ENCODE data around the gene PODXL2.
A peak's percentile ranks its signal among the peaks of the same experiment; 100 is the strongest.
"Not testable (repeated sequence)": the region's sequence is repeated elsewhere in the genome, so short reads cannot be mapped to it uniquely, and the experiment has no call there.

PODXL2 gene

GRCh38 chr3:127680146-127680661 is 51.2 kb downstream of the PODXL2 start:
- Mint-ChIP-seq H3K4me3 (no peak overlapping the region), H3K27ac (no peak overlapping the region), H3K9me3 (no peaks in the 10 kb centered on the region), H3K27me3 (no peaks in the 10 kb centered on the region), H3K4me1 (peaks cover 25% of the 10 kb centered on the region)
- ATAC-seq (peak; percentile 16), DNase-seq (no peak)

- Mint-ChIP-seq H3K4me1 (peaks cover 23% of the 10 kb centered on the region), H3K4me3 (no peak overlapping the region), H3K27me3 (no peaks in the 10 kb centered on the region), H3K9me3 (no peaks in the 10 kb centered on the region), H3K27ac (no peak overlapping the region)
- no peak for DNase-seq
- ATAC-seq: no peak
Measured at GRCh38 chr3:127680798-127681221, 51.8 kb downstream of the PODXL2 start.

GRCh38 chr3:127682175-127682554 is 53.2 kb downstream of the PODXL2 start:
- H3K9me3 Mint-ChIP-seq, H3K4me3 Mint-ChIP-seq, H3K27ac Mint-ChIP-seq, DNase-seq, H3K27me3 Mint-ChIP-seq, ATAC-seq: not testable (repeated sequence)
- H3K4me1 Mint-ChIP-seq: peaks cover 17% of the 10 kb centered on the region

GRCh38 chr3:127682561-127682960 is 53.6 kb downstream of the PODXL2 start:
- Mint-ChIP-seq H3K9me3 (no peaks in the 10 kb centered on the region), H3K27me3 (no peaks in the 10 kb centered on the region), H3K27ac (no peak overlapping the region), H3K4me1 (peaks cover 15% of the 10 kb centered on the region), H3K4me3 (no peak overlapping the region)
- ATAC-seq (no peak), DNase-seq (no peak)

- H3K9me3 Mint-ChIP-seq: no peaks in the 10 kb centered on the region
Measured at GRCh38 chr3:127684871-127685707, 56.1 kb downstream of the PODXL2 start.

GRCh38 chr3:127685708-127686511 is 56.9 kb downstream of the PODXL2 start:
- Mint-ChIP-seq H3K9me3 (no peaks in the 10 kb centered on the region), H3K4me3 (no peak overlapping the region), H3K27me3 (no peaks in the 10 kb centered on the region), H3K27ac (no peak overlapping the region), H3K4me1 (peaks cover 7% of the 10 kb centered on the region)
- ATAC-seq: no peak
- no peak for DNase-seq

More at GRCh38 chr3:127684871-127685707, 56.1 kb downstream of the PODXL2 start:
- no peak overlapping the region for H3K27ac Mint-ChIP-seq
- DNase-seq: no peak
- H3K4me3 Mint-ChIP-seq: no peak overlapping the region
- no peaks in the 10 kb centered on the region for H3K27me3 Mint-ChIP-seq
- ATAC-seq: peak; percentile 42
- H3K4me1 Mint-ChIP-seq: peaks cover 7% of the 10 kb centered on the region

- Mint-ChIP-seq H3K27me3 (no peaks in the 10 kb centered on the region), H3K27ac (no peak overlapping the region), H3K4me3 (no peak overlapping the region), H3K9me3 (no peaks in the 10 kb centered on the region), H3K4me1 (peaks cover 3% of the 10 kb centered on the region)
- ATAC-seq: no peak
- DNase-seq: no peak
Measured at GRCh38 chr3:127686512-127686894, 57.5 kb downstream of the PODXL2 start.

- no peaks in the 10 kb centered on the region for H3K9me3 Mint-ChIP-seq
- H3K27ac Mint-ChIP-seq: no peak overlapping the region
Measured at GRCh38 chr3:127687228-127687737, 58.3 kb downstream of the PODXL2 start.

GRCh38 chr3:127688022-127688415 is 59.0 kb downstream of the PODXL2 start:
- no peak for DNase-seq
- Mint-ChIP-seq H3K27me3 (no peaks in the 10 kb centered on the region), H3K27ac (no peak overlapping the region), H3K4me3 (no peak overlapping the region), H3K9me3 (no peaks in the 10 kb centered on the region), H3K4me1 (no peaks in the 10 kb centered on the region)
- ATAC-seq: no peak

More at GRCh38 chr3:127687228-127687737, 58.3 kb downstream of the PODXL2 start:
- DNase-seq: no peak
- Mint-ChIP-seq H3K4me1 (no peaks in the 10 kb centered on the region), H3K27me3 (no peaks in the 10 kb centered on the region), H3K4me3 (no peak overlapping the region)
- ATAC-seq: no peak

GRCh38 chr3:127688416-127689265 is 59.7 kb downstream of the PODXL2 start:
- H3K4me1 Mint-ChIP-seq: no peaks in the 10 kb centered on the region
- no peak overlapping the region for H3K4me3 Mint-ChIP-seq
- H3K27ac Mint-ChIP-seq: peak overlapping the region in 1 of 2 donors; percentile 74
- no peaks in the 10 kb centered on the region for H3K9me3 Mint-ChIP-seq
- DNase-seq (no peak), ATAC-seq (no peak)
- H3K27me3 Mint-ChIP-seq: no peaks in the 10 kb centered on the region

- no peaks in the 10 kb centered on the region for H3K27me3 Mint-ChIP-seq
- DNase-seq (no peak), ATAC-seq (no peak)
- H3K4me1 Mint-ChIP-seq: no peaks in the 10 kb centered on the region
- H3K9me3 Mint-ChIP-seq: no peaks in the 10 kb centered on the region
- no peak overlapping the region for H3K4me3 Mint-ChIP-seq
- H3K27ac Mint-ChIP-seq: no peak overlapping the region
Measured at GRCh38 chr3:127689266-127689860, 60.4 kb downstream of the PODXL2 start.

- Mint-ChIP-seq H3K27me3 (no peaks in the 10 kb centered on the region), H3K4me3 (no peak overlapping the region), H3K4me1 (no peaks in the 10 kb centered on the region), H3K9me3 (no peaks in the 10 kb centered on the region), H3K27ac (no peak overlapping the region)
- DNase-seq (no peak), ATAC-seq (no peak)
Measured at GRCh38 chr3:127690106-127690505, 61.1 kb downstream of the PODXL2 start.

- peak; percentile 78 for ATAC-seq
- no peaks in the 10 kb centered on the region for H3K9me3 Mint-ChIP-seq
- peak in 1 of 2 donors; percentile 26 for DNase-seq
- no peak overlapping the region for H3K4me3 Mint-ChIP-seq
- no peaks in the 10 kb centered on the region for H3K27me3 Mint-ChIP-seq
- no peaks in the 10 kb centered on the region for H3K4me1 Mint-ChIP-seq
- H3K27ac Mint-ChIP-seq: no peak overlapping the region
Measured at GRCh38 chr3:127690823-127691452, 62.0 kb downstream of the PODXL2 start.

- Mint-ChIP-seq H3K4me1 (no peaks in the 10 kb centered on the region), H3K9me3 (no peaks in the 10 kb centered on the region), H3K27ac (no peak overlapping the region), H3K4me3 (no peak overlapping the region), H3K27me3 (no peaks in the 10 kb centered on the region)
- ATAC-seq (no peak), DNase-seq (no peak)
Measured at GRCh38 chr3:127691489-127691888, 62.5 kb downstream of the PODXL2 start.
